Measurements from ENCODE around the gene GDE1.
A peak's percentile ranks its signal among the peaks of the same experiment; 100 is the strongest.
"Not testable (repeated sequence)": the region's sequence is repeated elsewhere in the genome, so short reads cannot be mapped to it uniquely, and the experiment has no call there.

Gene GDE1

DNA sequence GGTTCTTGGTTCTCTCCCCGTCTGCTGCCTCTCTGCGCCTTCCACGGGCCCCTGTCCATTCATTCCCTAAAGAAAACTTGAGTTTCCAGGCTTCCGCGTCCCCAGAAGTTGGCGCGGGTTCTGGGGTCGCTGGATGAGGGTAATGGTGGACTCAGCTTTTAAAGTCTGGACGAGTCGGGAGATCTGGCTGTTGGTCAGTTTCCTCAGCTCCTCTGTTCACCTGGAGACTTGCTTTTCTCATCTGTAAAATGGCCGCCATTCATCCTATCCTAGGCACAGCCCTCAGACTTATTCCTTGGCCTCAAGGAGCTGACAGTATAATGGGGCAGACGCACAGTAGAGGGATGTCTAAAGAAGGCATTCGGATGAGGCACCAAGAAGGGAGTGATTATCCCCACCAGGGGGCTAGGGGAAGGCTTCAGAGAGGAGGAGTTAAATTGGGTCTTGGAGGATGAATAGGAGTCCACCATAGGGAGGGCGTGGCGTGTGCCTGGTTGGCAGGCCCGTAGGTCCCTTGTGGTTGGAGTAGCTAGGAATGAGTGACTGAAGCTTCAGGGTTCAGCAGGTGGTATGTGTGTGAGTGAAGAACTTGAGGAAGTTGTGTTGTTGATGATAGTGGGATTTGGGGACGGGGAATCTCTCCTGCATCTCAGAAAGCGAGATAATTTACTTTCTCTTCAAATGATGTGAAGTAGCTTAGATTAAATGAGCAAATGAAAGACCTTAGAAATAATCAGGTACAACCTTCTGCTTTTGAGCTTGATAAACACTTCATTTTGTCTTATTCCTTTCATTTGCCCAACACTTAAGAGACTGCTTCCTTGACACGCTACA lies 34.3 kb upstream of the GDE1 start:
- DNase-seq (ENCODE audit: insufficient read length, low spot score): no peak
- no peak for TF ChIP-seq CTCF (IDR thresholded peaks at IDR 0.05; ENCODE audit: insufficient read depth, missing control alignments)
- no peak for FAIRE-seq

- DNase-seq (ENCODE audit: insufficient read length, low spot score) (peak; percentile 83), FAIRE-seq (no peak)
- peak; percentile 37 for TF ChIP-seq CTCF (IDR thresholded peaks at IDR 0.05; ENCODE audit: insufficient read depth, missing control alignments)
Observed at GRCh38 chr16:19555186-19555937, 33.5 kb upstream of the GDE1 start, which contains the start of gene VPS35L. Gene VPS35L, plus strand, starts transcription at chr16:19555703. Its CDS starts 27 bp downstream, at chr16:19555730.

DNA sequence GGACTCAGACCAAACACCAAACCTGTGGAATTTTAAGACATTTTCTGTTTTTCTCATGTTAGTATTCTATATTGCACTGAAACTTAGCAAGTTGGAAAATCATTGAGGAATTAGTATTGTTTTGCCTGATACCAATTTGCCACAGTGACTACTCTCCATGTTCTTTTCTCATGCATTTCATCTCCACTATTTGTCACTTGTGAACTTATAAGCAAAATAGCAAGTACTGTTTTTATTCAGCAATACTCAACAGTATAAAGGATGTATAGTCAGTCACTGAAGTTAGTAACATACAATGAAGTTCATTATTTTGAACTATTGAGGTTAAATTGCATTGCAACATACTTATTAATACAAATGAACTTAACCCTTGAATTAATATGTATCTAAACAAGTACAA lies 27.8 kb upstream of the GDE1 start:
- no peak for DNase-seq (ENCODE audit: insufficient read length, low spot score)
- TF ChIP-seq CTCF (IDR thresholded peaks at IDR 0.05; ENCODE audit: insufficient read depth, missing control alignments): no peak
- FAIRE-seq: no peak

- FAIRE-seq: no peak
- no peak for TF ChIP-seq CTCF (IDR thresholded peaks at IDR 0.05; ENCODE audit: insufficient read depth, missing control alignments)
- DNase-seq (ENCODE audit: insufficient read length, low spot score): no peak
Observed at GRCh38 chr16:19548144-19548543, 26.2 kb upstream of the GDE1 start.

DNA sequence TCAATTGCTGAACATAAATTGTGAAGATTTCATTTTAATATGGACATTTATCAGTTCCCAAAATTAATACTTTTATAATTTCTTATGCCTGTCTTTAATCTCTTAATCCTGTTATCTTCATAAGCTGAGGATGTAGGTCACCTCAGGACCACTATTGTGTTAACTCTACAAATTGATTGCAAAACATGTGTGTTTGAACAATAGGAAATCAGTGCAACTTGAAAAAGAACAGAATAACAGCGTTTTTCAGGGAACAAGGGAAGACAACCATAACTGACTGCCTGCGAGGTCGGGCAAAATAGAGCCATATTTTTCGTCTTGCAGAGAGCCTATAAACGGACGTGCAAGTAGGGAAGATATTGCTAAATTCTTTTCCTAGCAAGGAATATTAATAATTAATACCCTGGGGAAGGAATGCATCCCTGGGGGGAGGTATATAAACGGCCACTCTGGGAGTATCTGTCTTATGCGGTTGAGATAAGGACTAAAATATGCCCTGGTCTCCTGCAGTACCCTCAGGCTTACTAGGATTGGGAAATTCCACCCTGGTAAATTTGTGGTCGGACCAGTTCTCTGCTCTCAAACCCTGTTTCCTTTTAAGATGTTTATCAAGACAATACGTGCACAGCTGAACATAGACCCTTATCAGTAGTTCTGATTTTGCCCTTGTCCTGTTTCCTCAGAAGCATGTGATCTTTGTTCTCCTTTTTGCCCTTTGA lies 21.5 kb upstream of the GDE1 start:
- not testable (repeated sequence) for DNase-seq (ENCODE audit: insufficient read length, low spot score); FAIRE-seq

DNA sequence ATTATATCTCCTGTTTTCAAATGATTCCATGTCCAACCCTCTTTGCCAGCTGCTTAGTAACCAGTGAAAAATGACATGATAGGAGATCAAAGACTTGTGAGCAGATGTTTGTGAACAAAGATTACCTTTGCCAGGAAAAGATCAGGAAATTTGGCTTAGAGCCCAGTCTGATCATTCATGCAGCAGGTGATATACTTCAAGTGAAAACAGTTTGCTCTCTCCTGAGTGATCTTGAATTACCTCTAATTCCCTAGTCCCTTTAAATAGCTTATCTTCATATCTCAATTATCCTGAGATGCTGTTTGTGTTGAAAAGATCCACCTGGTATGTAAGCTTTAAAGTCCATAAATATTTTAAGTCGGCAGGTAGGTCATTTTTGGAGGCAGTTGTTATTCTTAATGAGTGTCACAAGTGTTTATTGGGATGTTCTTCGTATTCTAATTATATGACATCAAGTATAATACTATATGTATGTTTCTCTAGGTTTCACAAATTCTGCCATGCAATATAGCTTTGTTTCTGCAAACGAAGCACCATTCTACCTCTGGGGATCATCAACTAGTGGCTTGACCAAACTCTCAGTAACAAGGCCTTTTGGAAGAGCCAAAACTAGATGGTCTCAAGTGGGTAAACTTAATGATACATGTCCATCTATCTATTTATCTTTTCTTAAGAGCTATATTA lies 20.4 kb upstream of the GDE1 start:
- TF ChIP-seq CTCF (IDR thresholded peaks at IDR 0.05; ENCODE audit: insufficient read depth, missing control alignments): no peak
- FAIRE-seq (peak; percentile 98), DNase-seq (ENCODE audit: insufficient read length, low spot score) (no peak)
